CD4-positive, alpha-beta T cell treated with Interleukin-17A for 4 hours (primary cell): ENCODE data around the gene SFXN5.

Source experiments
- DNase-seq: peaks from one replicate; pipeline ENCODE4 v3.0.0-alpha.2; 2020; ENCODE audit warnings: mixed read lengths

The SFXN5 gene

GRCh38 chr2:73018188-73018825 is 53.2 kb downstream of the SFXN5 start:
- DNase-seq, result no peak

GRCh38 chr2:73013936-73014335 is 57.6 kb downstream of the SFXN5 start:
- no peak for DNase-seq

GRCh38 chr2:73009177-73009839 is 62.2 kb downstream of the SFXN5 start:
- DNase-seq, result no peak

GRCh38 chr2:73008766-73009135 is 62.8 kb downstream of the SFXN5 start:
- no peak for DNase-seq

GRCh38 chr2:73007991-73008765 is 63.3 kb downstream of the SFXN5 start:
- no peak for DNase-seq

GRCh38 chr2:73006969-73007710 is 64.4 kb downstream of the SFXN5 start:
- DNase-seq, result no peak

GRCh38 chr2:73004889-73005596 is 66.5 kb downstream of the SFXN5 start:
- no peak for DNase-seq

GRCh38 chr2:73004466-73004865 is 67.0 kb downstream of the SFXN5 start:
- no peak for DNase-seq

GRCh38 chr2:73003027-73003426 is 68.5 kb downstream of the SFXN5 start:
- DNase-seq, result no peak

GRCh38 chr2:73000808-73001570 is 70.5 kb downstream of the SFXN5 start:
- DNase-seq, result no peak

- DNase-seq, result no peak
Observed at GRCh38 chr2:72999729-73000725, 71.5 kb downstream of the SFXN5 start.

- no peak for DNase-seq
Observed at GRCh38 chr2:72998724-72999123, 72.8 kb downstream of the SFXN5 start.

GRCh38 chr2:72998234-72998651 is 73.3 kb downstream of the SFXN5 start:
- no peak for DNase-seq

GRCh38 chr2:72996117-72996502 is 75.4 kb downstream of the SFXN5 start:
- DNase-seq, result no peak

- DNase-seq, result no peak
Observed at GRCh38 chr2:72995430-72996116, 75.9 kb downstream of the SFXN5 start.

- DNase-seq, result no peak
Observed at GRCh38 chr2:72994991-72995380, 76.5 kb downstream of the SFXN5 start.

- DNase-seq, result no peak
Observed at GRCh38 chr2:72994282-72994990, 77.1 kb downstream of the SFXN5 start.

GRCh38 chr2:72993933-72994280 is 77.6 kb downstream of the SFXN5 start:
- DNase-seq, result no peak
